CD14-positive monocyte (primary cell): ENCODE measurements around the gene ZNF341. TPM values are rescaled to one million over a fixed set of nuclear protein-coding genes. Genes with fewer than 3 reads are reported as not detected.

Source experiments
- DNase-seq, 3 donors: peaks; one replicate each; pipeline ENCODE4 v3.0.0-alpha.2; 2011 to 2022
- H2AFZ ChIP-seq: 2 replicates; pipeline ENCODE4 v1.6.0; 2012; ENCODE audit warnings: mild to moderate bottlenecking, low read depth, low read length, inconsistent platforms; ENCODE audit not compliant: insufficient read depth, poor library complexity, severe bottlenecking
- H3K27ac ChIP-seq, 2 donors: 1 replicate in 1 of 2; 2 replicates in 1 of 2; pipeline ENCODE4 v1.5.1; 2012 to 2013; ENCODE audit warnings: low read length in 2 of 2, control low read depth in 1 of 2, inconsistent platforms in 1 of 2, low read depth in 1 of 2, mild to moderate bottlenecking in 1 of 2
- H3K27me3 ChIP-seq, 2 donors: one replicate each; pipeline versions ENCODE4 v1.6.0 to v1.6.1; 2011 to 2013; ENCODE audit warnings: low read length in 2 of 2; ENCODE audit not compliant: control insufficient read depth in 2 of 2, insufficient read depth in 2 of 2
- H3K36me3 ChIP-seq, 2 donors: replicated peaks in 1 of 2; 1 replicate in 1 of 2; 2 replicates in 1 of 2; pipeline versions ENCODE4 v1.5.1 to v1.6.1; 2012 to 2013; ENCODE audit warnings: low read length in 2 of 2, control low read depth in 1 of 2, inconsistent platforms in 1 of 2, mild to moderate bottlenecking in 1 of 2; ENCODE audit not compliant: insufficient read depth in 2 of 2, control insufficient read depth in 1 of 2
- H3K4me1 ChIP-seq, 2 donors: 1 replicate in 1 of 2; 2 replicates in 1 of 2; pipeline versions ENCODE4 v1.5.1 to v1.6.1; 2012 to 2013; ENCODE audit warnings: low read length in 2 of 2, control low read depth in 1 of 2, inconsistent platforms in 1 of 2, mild to moderate bottlenecking in 1 of 2, moderate library complexity in 1 of 2; ENCODE audit not compliant: insufficient read depth in 2 of 2, control insufficient read depth in 1 of 2
- H3K4me2 ChIP-seq: replicated peaks from 2 replicates; pipeline ENCODE3; 2012; ENCODE audit warnings: low read length, moderate library complexity, mild to moderate bottlenecking; ENCODE audit not compliant: poor library complexity, severe bottlenecking; ENCODE audit errors: extremely low read depth
- H3K4me3 ChIP-seq, 3 experiments: fragments of 200-600 bp in 1 of 3; sonication (generic) in 1 of 3; replicated peaks in 1 of 3; 1 replicate in 2 of 3; 2 replicates in 1 of 3; pipeline ENCODE4 v1.5.1; 2011 to 2013; ENCODE audit warnings: low read length in 3 of 3, mild to moderate bottlenecking in 3 of 3, control low read depth in 2 of 3, low read depth in 2 of 3, inconsistent platforms in 1 of 3, moderate library complexity in 1 of 3
- H3K79me2 ChIP-seq: 2 replicates; pipeline ENCODE4 v1.6.0; 2012; ENCODE audit warnings: mild to moderate bottlenecking, control low read depth, inconsistent platforms, low read length, moderate library complexity; ENCODE audit not compliant: insufficient read depth
- H3K9ac ChIP-seq: 2 replicates; pipeline ENCODE4 v1.6.0; 2017; ENCODE audit warnings: low read length, mild to moderate bottlenecking; ENCODE audit not compliant: insufficient read depth, poor library complexity, severe bottlenecking
- H3K9me3 ChIP-seq, 2 donors: replicated peaks in 1 of 2; 1 replicate in 1 of 2; 2 replicates in 1 of 2; pipeline versions ENCODE4 v1.5.1 to v1.6.1; 2012 to 2013; ENCODE audit warnings: low read length in 2 of 2, control low read depth in 1 of 2; ENCODE audit not compliant: control insufficient read depth in 1 of 2, insufficient read depth in 1 of 2
- H4K20me1 ChIP-seq: 2 replicates; pipeline ENCODE4 v1.6.0; 2012; ENCODE audit warnings: mild to moderate bottlenecking, low read length, control low read depth, moderate library complexity; ENCODE audit not compliant: insufficient read depth
- H3K27ac Mint-ChIP-seq, 7 donors: one replicate each; pipeline ENCODE4 v1.8.0; 2020; ENCODE audit warnings: mild to moderate bottlenecking in 7 of 7, mixed read lengths in 7 of 7, moderate library complexity in 6 of 7, inconsistent platforms in 2 of 7
- H3K27me3 Mint-ChIP-seq, 3 donors: one replicate each; pipeline ENCODE4 v1.8.0; 2021 to 2022; ENCODE audit warnings: low read depth in 3 of 3, mild to moderate bottlenecking in 3 of 3, mixed read lengths in 3 of 3, moderate library complexity in 3 of 3, inconsistent platforms in 1 of 3
- H3K36me3 Mint-ChIP-seq, 2 donors: one replicate each; pipeline ENCODE4 v1.8.0; 2020; ENCODE audit warnings: mixed read lengths in 2 of 2, inconsistent platforms in 1 of 2, mild to moderate bottlenecking in 1 of 2
- H3K4me1 Mint-ChIP-seq: one replicate; pipeline ENCODE4 v1.8.0; 2020; ENCODE audit warnings: mild to moderate bottlenecking, mixed read lengths
- H3K4me3 Mint-ChIP-seq, 2 donors: one replicate each; pipeline ENCODE4 v1.8.0; 2020; ENCODE audit warnings: mild to moderate bottlenecking in 2 of 2, mixed read lengths in 2 of 2, moderate library complexity in 1 of 2
- H3K9me3 Mint-ChIP-seq, 7 donors: one replicate each; pipeline ENCODE4 v1.8.0; 2020 to 2022; ENCODE audit warnings: mixed read lengths in 7 of 7, mild to moderate bottlenecking in 6 of 7, moderate library complexity in 6 of 7, inconsistent platforms in 2 of 7
- CTCF ChIP-seq: fragments of 200-600 bp; IDR thresholded peaks from one replicate; pipeline ENCODE4 v1.8.0; 2022; ENCODE audit warnings: antibody characterized with exemption, mild to moderate bottlenecking
- WGBS: methylation state at CpG from one replicate; pipeline ENCODE4 v1.1.5; 2013; ENCODE audit warnings: missing lambda C conversion rate; ENCODE audit not compliant: insufficient coverage; 5-methylcytosine and 5-hydroxymethylcytosine counted together
- intact Hi-C, 2 donors: fragments of 100-400 bp; cut with micrococcal nuclease; formaldehyde crosslinking; loops; one replicate each; pipeline versions ENCODE4 v1.15.0 to v1.15.1; 2023
- polyA plus RNA-seq, 3 donors: library from polyadenylated mRNA; depleted of rRNA in 1 of 3; unstranded in 2 of 3; stranded (reverse) in 1 of 3; fragments of 300-500 nt in 2 of 3; fragments of >200 nt in 1 of 3; fragmentation: Illumina TruSeq in 2 of 3; gene quantifications; 1 replicate in 2 of 3; 2 replicates in 1 of 3; pipeline ENCODE4 v1.2.3, GENCODE V29; 2012 to 2021

The ZNF341 gene
- polyA plus RNA-seq, 3 donors: 1.1 to 10.3 (median 2.3) TPM

GRCh38 chr20:33761698-33762250, 30.0 kb downstream of the ZNF341 start:
- Mint-ChIP-seq H3K9me3 (peaks cover 0 to 8% (median 4%) of the 10 kb centered on the region in 7 donors), H3K4me3 (no peak overlapping the region), H3K36me3 (peaks cover 40 to 57% of the 10 kb centered on the region in 2 donors), H3K27me3 (peaks cover 0 to 3% (median 0%) of the 10 kb centered on the region in 3 donors), H3K4me1 (no peaks in the 10 kb centered on the region), H3K27ac (no peak overlapping the region)
- intact Hi-C loops: no loop called here
- no peak for TF ChIP-seq CTCF
- WGBS: 97% methylated on average over 11 of the region's 13 CpGs
- H3K9me3 ChIP-seq: peaks cover 0 to 6% of the 10 kb centered on the region in 2 donors
- peaks cover 18 to 62% of the 10 kb centered on the region in 2 donors for H3K36me3 ChIP-seq
- no peak for DNase-seq
- H3K79me2 ChIP-seq: no peaks in the 10 kb centered on the region
- H3K9ac ChIP-seq: no peak overlapping the region
- no peaks in the 10 kb centered on the region for H3K27me3 ChIP-seq
- no peaks in the 10 kb centered on the region for H3K4me1 ChIP-seq
- no peak overlapping the region for H3K4me2 ChIP-seq
- no peak overlapping the region for H3K27ac ChIP-seq
- no peaks in the 10 kb centered on the region for H4K20me1 ChIP-seq
- no peak overlapping the region for H2AFZ ChIP-seq
- H3K4me3 ChIP-seq: no peak overlapping the region

- Histone ChIP-seq H3K9ac (no peak overlapping the region), H2AFZ (no peak overlapping the region), H3K9me3 (no peaks in the 10 kb centered on the region), H3K4me2 (no peak overlapping the region), H3K79me2 (no peaks in the 10 kb centered on the region), H3K36me3 (peaks cover 19 to 52% of the 10 kb centered on the region in 2 donors), H4K20me1 (no peaks in the 10 kb centered on the region), H3K4me3 (no peak overlapping the region), H3K27me3 (no peaks in the 10 kb centered on the region), H3K4me1 (no peaks in the 10 kb centered on the region), H3K27ac (no peak overlapping the region)
- intact Hi-C loops: no loop called here
- TF ChIP-seq CTCF: no peak
- Mint-ChIP-seq H3K4me1 (no peaks in the 10 kb centered on the region), H3K27me3 (peaks cover 0 to 3% (median 2%) of the 10 kb centered on the region in 3 donors), H3K27ac (no peak overlapping the region), H3K4me3 (no peak overlapping the region), H3K36me3 (peaks cover 45 to 58% of the 10 kb centered on the region in 2 donors), H3K9me3 (peaks cover 0 to 3% (median 0%) of the 10 kb centered on the region in 7 donors)
- DNase-seq: no peak
- 100% methylated on average over 2 of the region's 2 CpGs for WGBS
Observed at GRCh38 chr20:33765099-33765498, 33.3 kb downstream of the ZNF341 start.
